Measurements from ENCODE around the gene PPP1R1A.

DNA sequence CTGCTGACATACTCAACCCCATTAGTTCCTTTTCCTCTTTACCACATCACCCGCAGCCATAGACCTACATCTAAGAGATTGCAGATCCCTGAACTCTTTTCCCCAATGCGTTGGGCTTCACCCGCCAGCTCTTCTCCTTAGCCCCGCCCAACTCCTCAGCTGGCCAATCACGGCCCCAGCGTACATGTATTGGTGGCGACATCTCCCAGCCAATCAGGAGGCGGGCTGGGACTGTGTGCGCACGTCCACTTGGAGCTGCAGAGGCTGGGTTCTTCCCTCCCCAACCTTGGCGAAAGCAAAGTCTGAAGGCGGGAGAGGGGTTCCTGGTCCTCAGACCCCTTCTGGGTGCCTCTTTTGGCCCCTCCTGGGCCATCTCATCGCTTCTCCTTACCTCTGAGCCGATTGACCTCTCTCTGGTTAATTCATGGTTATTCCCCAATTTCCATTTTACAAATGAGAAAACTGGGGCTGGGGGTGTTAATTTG is 28.0 kb downstream of the PPP1R1A start:
- TF ChIP-seq, protein P1, sequence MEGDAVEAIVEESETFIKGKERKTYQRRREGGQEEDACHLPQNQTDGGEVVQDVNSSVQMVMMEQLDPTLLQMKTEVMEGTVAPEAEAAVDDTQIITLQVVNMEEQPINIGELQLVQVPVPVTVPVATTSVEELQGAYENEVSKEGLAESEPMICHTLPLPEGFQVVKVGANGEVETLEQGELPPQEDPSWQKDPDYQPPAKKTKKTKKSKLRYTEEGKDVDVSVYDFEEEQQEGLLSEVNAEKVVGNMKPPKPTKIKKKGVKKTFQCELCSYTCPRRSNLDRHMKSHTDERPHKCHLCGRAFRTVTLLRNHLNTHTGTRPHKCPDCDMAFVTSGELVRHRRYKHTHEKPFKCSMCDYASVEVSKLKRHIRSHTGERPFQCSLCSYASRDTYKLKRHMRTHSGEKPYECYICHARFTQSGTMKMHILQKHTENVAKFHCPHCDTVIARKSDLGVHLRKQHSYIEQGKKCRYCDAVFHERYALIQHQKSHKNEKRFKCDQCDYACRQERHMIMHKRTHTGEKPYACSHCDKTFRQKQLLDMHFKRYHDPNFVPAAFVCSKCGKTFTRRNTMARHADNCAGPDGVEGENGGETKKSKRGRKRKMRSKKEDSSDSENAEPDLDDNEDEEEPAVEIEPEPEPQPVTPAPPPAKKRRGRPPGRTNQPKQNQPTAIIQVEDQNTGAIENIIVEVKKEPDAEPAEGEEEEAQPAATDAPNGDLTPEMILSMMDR (IDR thresholded peaks at IDR 0.05; ENCODE audit: borderline replicate concordance, extremely low read depth, low read length, poor library complexity, severe bottlenecking): no peak
- TF ChIP-seq EZH2 (IDR thresholded peaks at IDR 0.05; ENCODE audit: borderline replicate concordance, low read depth, low read length, severe bottlenecking): no peak

Measured in DND-41 (cell line).